SK-N-MC (cell line): ENCODE data around the gene SRCAP.

Experiments used
- EZH2 ChIP-seq: fragments of 200-600 bp; sonication (generic); IDR thresholded peaks from one replicate; pipeline ENCODE4 v1.6.1; 2017; ENCODE audit warnings: antibody characterized with exemption
- POLR2AphosphoS5 ChIP-seq: IDR thresholded peaks from 2 replicates; pipeline ENCODE4 v1.6.1; 2012; ENCODE audit warnings: mild to moderate bottlenecking, low read depth, low read length, borderline replicate concordance

DNA sequence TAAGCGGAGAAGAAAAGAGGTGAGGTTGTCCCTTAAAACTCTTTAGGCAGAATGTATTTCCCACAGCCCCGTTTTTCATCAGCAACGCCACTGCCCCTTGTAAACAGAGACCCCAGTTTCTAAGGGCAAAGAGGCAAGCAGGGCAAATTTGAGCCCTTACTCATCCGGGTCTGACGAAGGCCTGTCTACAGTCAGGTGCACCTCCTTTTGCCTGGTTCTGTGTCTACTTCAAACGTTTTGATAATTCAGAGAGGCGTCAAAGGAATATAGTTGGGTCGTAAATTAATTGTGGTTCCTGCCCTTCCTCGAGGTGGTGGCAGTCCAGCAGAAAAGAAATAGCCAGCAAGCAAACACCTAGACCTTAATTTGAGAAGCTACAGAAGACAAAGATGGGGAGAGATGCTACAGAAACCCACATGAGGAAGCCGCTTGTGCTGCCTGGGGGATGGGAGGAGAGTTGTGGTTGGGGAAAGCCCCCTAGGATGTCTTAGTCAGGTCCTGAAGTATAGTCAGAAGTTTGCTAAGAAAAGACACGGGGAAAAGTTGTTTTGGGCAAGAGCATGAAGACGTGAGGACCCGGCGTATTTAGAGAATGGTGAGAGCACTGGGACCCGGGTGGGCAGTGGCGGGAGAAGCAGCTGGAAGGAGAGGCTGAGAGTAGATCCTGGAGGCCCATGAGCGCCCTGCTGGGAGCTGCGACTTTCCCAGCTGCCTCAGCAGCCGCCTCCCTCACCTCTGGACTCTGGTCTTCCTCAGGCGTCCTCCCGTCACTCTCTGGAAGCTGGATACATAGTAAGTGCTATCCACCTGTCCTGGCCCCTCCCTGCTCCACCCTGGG is 38.3 kb upstream of the SRCAP start:
- TF ChIP-seq EZH2 (no peak), POLR2AphosphoS5 (no peak)
